ENCODE data around the gene FLAD1.

Gene FLAD1

DNA sequence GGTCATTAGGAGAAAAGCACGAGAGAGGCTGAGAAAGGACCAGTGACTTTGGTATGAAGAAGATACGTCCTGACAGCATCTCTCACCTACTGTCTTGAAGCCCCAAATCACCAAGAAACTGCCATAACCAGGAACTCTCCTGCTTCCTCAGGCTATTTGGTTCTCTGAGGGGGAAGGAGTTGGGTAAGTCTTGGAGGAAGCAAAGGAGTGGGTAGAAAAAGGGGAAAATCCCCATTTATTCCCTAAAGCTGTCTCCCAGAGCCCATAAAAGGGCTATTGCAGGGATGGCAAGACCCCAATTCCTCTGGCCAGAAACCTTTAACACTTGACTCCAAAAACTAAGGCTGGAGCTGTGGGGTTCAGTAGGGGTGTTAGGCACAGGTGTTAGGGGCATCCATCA, 25.1 kb upstream of the FLAD1 start:
- Mint-ChIP-seq H3K9me3 (no peaks in the 10 kb centered on the region), H3K27me3 (no peaks in the 10 kb centered on the region), H3K4me3 (no peak overlapping the region), H3K4me1 (peaks cover 43 to 76% of the 10 kb centered on the region in 2 donors), H3K36me3 (peaks cover 13 to 17% of the 10 kb centered on the region in 2 donors), H3K27ac (no peak overlapping the region)
- no peak for ATAC-seq (replicated peaks)
- DNase-seq: no peak

GRCh38 chr1:154958681-154959425, 24.3 kb upstream of the FLAD1 start:
- Mint-ChIP-seq H3K9me3 (no peaks in the 10 kb centered on the region), H3K4me3 (peak overlapping the region in 1 of 2 donors; percentile 4), H3K4me1 (peaks cover 43 to 76% of the 10 kb centered on the region in 2 donors), H3K27me3 (no peaks in the 10 kb centered on the region), H3K27ac (no peak overlapping the region), H3K36me3 (peaks cover 18 to 25% of the 10 kb centered on the region in 2 donors)
- DNase-seq (no peak), ATAC-seq (replicated peaks) (no peak)

- Mint-ChIP-seq H3K36me3 (peaks cover 20 to 28% of the 10 kb centered on the region in 2 donors), H3K27me3 (no peaks in the 10 kb centered on the region), H3K9me3 (no peaks in the 10 kb centered on the region), H3K4me1 (peaks cover 40 to 74% of the 10 kb centered on the region in 2 donors), H3K27ac (no peak overlapping the region), H3K4me3 (peak overlapping the region; percentile 88)
- DNase-seq: no peak
- ATAC-seq (replicated peaks): no peak
Observed at GRCh38 chr1:154959426-154959780, 23.7 kb upstream of the FLAD1 start.

DNA sequence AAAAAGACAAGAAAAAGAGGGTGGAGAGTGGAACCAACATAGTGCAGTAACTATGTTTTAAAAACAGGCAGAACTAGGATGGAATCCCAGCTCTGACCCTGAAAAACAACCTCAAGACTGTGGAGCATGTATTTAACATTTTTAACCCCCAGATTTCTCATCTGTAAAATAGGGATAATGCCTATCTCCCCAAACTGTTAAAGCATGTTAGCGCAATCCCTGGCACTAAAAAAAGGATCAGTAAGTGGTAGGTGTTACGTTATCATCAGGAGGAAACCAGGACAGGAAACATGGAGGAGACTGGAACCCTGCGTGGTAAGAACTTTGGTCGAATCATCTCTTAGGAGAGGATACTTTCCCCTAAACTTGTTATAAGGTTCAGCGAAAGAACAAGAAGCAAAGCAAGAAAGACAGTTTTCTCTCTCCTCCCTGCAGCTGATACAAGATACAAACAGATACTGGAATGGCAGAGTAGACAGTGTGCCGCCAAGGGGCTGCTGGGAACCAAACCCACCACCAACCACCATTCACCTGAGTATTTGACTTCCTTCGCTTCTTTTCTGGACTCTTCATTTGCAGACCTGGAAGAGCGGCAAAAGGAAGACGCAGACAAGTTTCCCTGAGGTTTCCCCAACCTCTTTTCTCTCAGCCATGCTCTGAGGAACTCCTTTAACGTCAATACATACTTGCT, 22.6 kb upstream of the FLAD1 start:
- ATAC-seq (replicated peaks) (no peak), DNase-seq (no peak)
- H3K4me1 Mint-ChIP-seq: peaks cover 32 to 62% of the 10 kb centered on the region in 2 donors
- H3K27ac Mint-ChIP-seq: peak overlapping the region; percentile 93
- peak overlapping the region; percentile 88 for H3K4me3 Mint-ChIP-seq
- H3K27me3 Mint-ChIP-seq: no peaks in the 10 kb centered on the region
- H3K36me3 Mint-ChIP-seq: peaks cover 25 to 34% of the 10 kb centered on the region in 2 donors
- H3K9me3 Mint-ChIP-seq: no peaks in the 10 kb centered on the region

DNA sequence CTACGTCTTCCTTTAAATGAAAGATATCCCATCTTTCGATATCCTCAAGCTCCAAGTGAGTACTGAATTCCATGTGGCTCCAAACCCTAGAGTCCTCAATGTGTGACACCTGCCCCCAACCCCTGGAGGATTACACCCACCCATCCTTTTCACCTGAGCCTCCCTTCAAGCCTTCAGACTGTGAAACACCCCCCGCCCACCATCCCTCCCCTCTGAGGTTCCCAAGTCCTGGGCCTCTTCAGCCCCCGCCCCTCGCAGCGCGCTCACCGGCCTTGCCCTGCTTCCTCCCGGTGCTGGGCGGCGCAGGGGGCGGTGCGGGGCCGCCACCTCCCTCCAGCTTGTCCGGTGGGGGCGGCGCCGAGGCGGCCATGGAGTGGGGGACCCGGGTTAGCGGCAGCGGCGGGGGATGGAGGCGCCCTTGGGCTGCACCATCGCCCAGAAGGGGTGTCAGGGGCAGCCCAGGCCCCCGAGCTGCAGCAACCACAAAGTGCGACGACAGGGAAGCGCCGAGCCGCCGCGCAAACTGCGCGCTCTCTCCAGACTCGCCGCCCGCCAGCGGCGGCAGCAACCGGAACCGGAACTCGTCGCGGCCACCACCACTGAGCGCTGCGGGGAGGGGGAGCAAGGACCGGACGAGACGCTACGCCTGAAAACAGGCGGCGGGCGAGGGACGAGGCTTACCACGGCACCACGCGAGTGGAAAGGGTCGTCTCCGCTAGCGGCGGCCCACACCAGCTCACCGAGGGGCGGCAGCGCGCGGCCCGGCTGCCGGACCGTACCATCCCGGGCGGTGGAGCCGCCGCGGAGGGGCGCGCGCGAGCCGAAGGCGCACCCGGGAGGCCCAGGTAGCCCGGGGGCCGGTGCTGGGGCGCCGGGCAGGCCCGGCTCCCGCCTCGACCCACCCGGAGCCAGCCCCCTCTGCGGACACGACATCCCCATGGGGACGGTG, 21.7 kb upstream of the FLAD1 start, which contains the start of gene PYGO2:
PYGO2 (minus strand) TSS at position 576 of the 949 bp plus-strand sequence; CDS start at position 370, 206 bp downstream.
- ATAC-seq (replicated peaks) (peak; percentile 85 to 87), DNase-seq (peak; percentile 78)
- peak within 1 kb of the TSS; percentile 97 for H3K27ac Mint-ChIP-seq
- H3K36me3 Mint-ChIP-seq: peaks cover 26 to 36% of the 10 kb centered on the region in 2 donors
- H3K27me3 Mint-ChIP-seq: no peaks in the 10 kb centered on the region
- peaks cover 24 to 53% of the 10 kb centered on the region in 2 donors for H3K4me1 Mint-ChIP-seq
- H3K4me3 Mint-ChIP-seq: peak within 1 kb of the TSS; percentile 88 to 90
- H3K9me3 Mint-ChIP-seq: no peaks in the 10 kb centered on the region

GRCh38 chr1:154962156-154962749, 20.9 kb upstream of the FLAD1 start:
- ATAC-seq (replicated peaks) (peak; percentile 41), DNase-seq (no peak)
- Mint-ChIP-seq H3K4me1 (peaks cover 21 to 49% of the 10 kb centered on the region in 2 donors), H3K27ac (peak overlapping the region; percentile 97), H3K4me3 (peak overlapping the region; percentile 88 to 90), H3K9me3 (no peaks in the 10 kb centered on the region), H3K36me3 (peaks cover 27 to 38% of the 10 kb centered on the region in 2 donors), H3K27me3 (no peaks in the 10 kb centered on the region)

GRCh38 chr1:154962795-154963330, 20.3 kb upstream of the FLAD1 start:
- no peak for ATAC-seq (replicated peaks)
- Mint-ChIP-seq H3K27me3 (no peaks in the 10 kb centered on the region), H3K9me3 (no peaks in the 10 kb centered on the region), H3K27ac (peak overlapping the region; percentile 81), H3K36me3 (peaks cover 33 to 44% of the 10 kb centered on the region in 2 donors), H3K4me3 (peak overlapping the region; percentile 88 to 90), H3K4me1 (peaks cover 19 to 44% of the 10 kb centered on the region in 2 donors)
- DNase-seq: no peak

DNA sequence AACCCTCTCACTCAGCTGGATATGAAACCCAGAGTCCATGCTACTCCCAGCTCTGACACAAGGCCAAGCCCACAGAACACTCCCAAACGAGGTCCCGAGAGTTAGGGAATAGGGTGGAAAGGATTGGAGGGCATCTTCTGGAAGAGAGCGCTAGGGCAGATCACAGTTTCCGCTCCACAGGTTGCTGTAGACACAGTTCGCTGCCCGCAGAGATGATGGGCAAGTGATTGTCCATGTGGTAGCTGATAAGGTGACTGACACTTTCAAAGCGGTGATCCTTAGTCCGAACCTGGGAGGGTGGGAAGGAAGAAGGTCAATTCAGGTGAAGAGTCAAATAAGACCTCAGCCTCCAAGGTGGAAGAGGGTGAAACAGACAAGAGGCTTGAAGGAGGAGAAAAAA, 19.5 kb upstream of the FLAD1 start:
- peaks cover 34 to 48% of the 10 kb centered on the region in 2 donors for H3K36me3 Mint-ChIP-seq
- DNase-seq (no peak), ATAC-seq (replicated peaks) (no peak)
- no peaks in the 10 kb centered on the region for H3K9me3 Mint-ChIP-seq
- H3K27ac Mint-ChIP-seq: no peak overlapping the region
- no peaks in the 10 kb centered on the region for H3K27me3 Mint-ChIP-seq
- H3K4me1 Mint-ChIP-seq: peaks cover 16 to 52% of the 10 kb centered on the region in 2 donors
- no peak overlapping the region for H3K4me3 Mint-ChIP-seq

DNA sequence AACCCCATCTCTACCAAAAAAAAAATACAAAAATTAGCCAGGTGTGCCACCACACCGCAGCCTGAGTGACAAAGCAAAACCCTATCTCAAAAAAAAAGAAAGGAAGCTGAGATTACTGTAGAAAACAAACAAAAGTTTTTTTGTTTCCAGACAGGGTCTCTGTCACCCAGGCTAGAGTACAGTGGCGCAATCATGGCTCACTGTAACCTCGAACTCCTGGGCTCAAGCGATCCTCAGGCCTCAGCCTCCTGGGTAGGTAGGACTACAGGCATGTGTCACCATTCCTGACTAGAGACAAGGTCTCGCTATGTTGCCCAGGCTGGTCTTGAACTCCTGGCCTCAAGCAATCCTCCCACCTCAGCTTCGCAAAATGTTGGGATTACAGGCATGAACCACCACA, 18.8 kb upstream of the FLAD1 start:
- ATAC-seq (replicated peaks) (no peak), DNase-seq (no peak)
- Mint-ChIP-seq H3K4me3 (no peak overlapping the region), H3K27ac (peak overlapping the region; percentile 20), H3K27me3 (no peaks in the 10 kb centered on the region), H3K9me3 (no peaks in the 10 kb centered on the region), H3K36me3 (peaks cover 40 to 52% of the 10 kb centered on the region in 2 donors), H3K4me1 (peaks cover 20 to 53% of the 10 kb centered on the region in 2 donors)

DNA sequence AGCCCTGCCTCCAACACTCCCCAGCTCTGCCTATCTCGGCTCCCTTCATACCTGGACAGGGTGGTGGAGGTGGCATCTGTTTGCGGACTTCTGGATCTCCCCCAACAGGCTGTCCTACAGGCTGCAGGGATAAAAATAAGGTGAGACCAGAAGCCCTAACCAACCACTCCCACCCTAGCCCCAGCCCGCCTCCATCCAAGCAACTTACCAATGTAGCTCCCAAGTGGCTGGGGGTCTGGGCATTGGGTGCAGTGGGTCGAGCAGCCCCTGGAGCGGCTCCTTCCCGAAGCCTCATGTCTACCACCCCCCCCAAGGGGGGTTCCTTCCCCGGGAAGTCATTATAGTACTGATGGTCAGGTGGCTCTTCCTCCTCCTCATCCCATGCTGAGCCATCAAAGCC, 17.0 kb upstream of the FLAD1 start:
- Mint-ChIP-seq H3K27me3 (no peaks in the 10 kb centered on the region), H3K9me3 (no peaks in the 10 kb centered on the region), H3K36me3 (peaks cover 41 to 56% of the 10 kb centered on the region in 2 donors), H3K27ac (no peak overlapping the region), H3K4me1 (peaks cover 27 to 54% of the 10 kb centered on the region in 2 donors), H3K4me3 (no peak overlapping the region)
- DNase-seq: no peak
- ATAC-seq (replicated peaks): no peak

GRCh38 chr1:154967331-154967950, 15.7 kb upstream of the FLAD1 start:
- Mint-ChIP-seq H3K27ac (peak overlapping the region; percentile 85), H3K4me1 (peaks cover 36 to 61% of the 10 kb centered on the region in 2 donors), H3K27me3 (no peaks in the 10 kb centered on the region), H3K9me3 (no peaks in the 10 kb centered on the region), H3K4me3 (no peak overlapping the region), H3K36me3 (peaks cover 44 to 60% of the 10 kb centered on the region in 2 donors)
- ATAC-seq (replicated peaks): no peak
- no peak for DNase-seq

DNA sequence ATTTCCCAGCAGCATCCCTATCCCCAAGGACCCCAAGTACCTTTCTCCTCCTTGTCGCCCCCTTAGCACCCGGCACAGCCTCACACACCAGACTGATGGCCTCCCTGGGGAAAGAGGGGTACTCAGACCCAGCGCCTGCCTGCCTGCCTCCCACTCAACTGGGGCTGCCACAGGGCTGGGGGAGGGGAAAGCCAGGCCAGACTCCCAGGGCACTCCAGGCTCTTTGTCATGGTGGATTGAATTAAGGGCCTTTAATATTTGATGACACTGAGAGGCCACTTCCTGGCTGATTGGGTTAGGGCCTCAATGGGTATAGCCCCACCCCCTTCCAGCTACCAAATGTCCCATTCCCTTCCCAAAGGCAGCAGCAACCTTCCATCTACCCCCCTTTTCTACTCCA, 14.4 kb upstream of the FLAD1 start:
- DNase-seq (no peak), ATAC-seq (replicated peaks) (no peak)
- Mint-ChIP-seq H3K4me1 (peaks cover 36 to 54% of the 10 kb centered on the region in 2 donors), H3K4me3 (no peak overlapping the region), H3K27me3 (no peaks in the 10 kb centered on the region), H3K27ac (peak overlapping the region; percentile 62), H3K36me3 (peaks cover 37 to 54% of the 10 kb centered on the region in 2 donors), H3K9me3 (no peaks in the 10 kb centered on the region)

DNA sequence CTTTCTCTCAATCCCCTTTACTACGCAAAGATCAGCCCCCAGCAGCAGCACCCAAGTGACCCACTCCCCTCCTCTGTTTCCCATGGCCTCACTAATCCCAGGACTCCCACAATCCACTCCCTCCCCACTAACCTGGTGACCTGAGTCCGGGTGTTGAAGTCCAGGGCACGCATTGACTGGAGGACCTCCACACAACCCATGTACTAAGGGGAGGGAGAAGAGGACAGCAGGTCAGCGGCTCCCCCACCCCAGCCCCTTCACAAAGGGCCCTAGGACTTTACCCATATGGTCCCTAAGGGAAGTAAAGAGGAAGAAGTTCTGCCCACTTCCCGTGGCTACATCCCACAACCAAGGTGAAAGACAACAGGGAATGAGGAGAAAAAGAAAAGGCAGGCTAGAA, 13.9 kb upstream of the FLAD1 start:
- H3K27ac Mint-ChIP-seq: peak overlapping the region; percentile 75
- ATAC-seq (replicated peaks) (no peak), DNase-seq (no peak)
- no peaks in the 10 kb centered on the region for H3K27me3 Mint-ChIP-seq
- H3K4me1 Mint-ChIP-seq: peaks cover 32 to 50% of the 10 kb centered on the region in 2 donors
- H3K36me3 Mint-ChIP-seq: peaks cover 34 to 49% of the 10 kb centered on the region in 2 donors
- peak overlapping the region; percentile 56 to 60 for H3K4me3 Mint-ChIP-seq
- no peaks in the 10 kb centered on the region for H3K9me3 Mint-ChIP-seq
